ENCODE measurements around the gene PTPRR. TPM values are rescaled to one million over a fixed set of nuclear protein-coding genes. Genes with fewer than 3 reads are reported as not detected.

PTPRR gene
- total RNA-seq, 4 donors from 2014 or later = 0.57 to 2.1 (median 0.84) TPM

- intact Hi-C loops (cut with DNase I) = loop anchor here (5.0 kb wide), 1 partner anchor 839 kb away; no protein-coding TSS in a partner anchor
- H3K27ac ChIP-seq (replicated peaks in 1 of 4) = peak overlapping the region in 2 of 4 donors; percentile 38 to 47
- DNase-seq (ENCODE audit: extremely low spot score) = no peak
- H3K9me3 ChIP-seq = no peaks in the 10 kb centered on the region
- H3K4me3 ChIP-seq = no peak overlapping the region
- WGBS = 65% methylated on average over 3 of the region's 3 CpGs
- H3K36me3 ChIP-seq = no peaks in the 10 kb centered on the region
- peaks cover 0 to 12% (median 0%) of the 10 kb centered on the region in 4 donors for H3K27me3 ChIP-seq
- H3K4me1 ChIP-seq = peaks cover 0 to 11% (median 1%) of the 10 kb centered on the region in 4 donors
- TF ChIP-seq CTCF (IDR thresholded peaks at IDR 0.05) = no peak
Measured at GRCh38 chr12:70721216-70721615, 199.3 kb downstream of the PTPRR start.

GRCh38 chr12:70719672-70720420 is 200.7 kb downstream of the PTPRR start:
- WGBS = 35% methylated on average over 19 of the region's 19 CpGs
- Histone ChIP-seq H3K4me3 (peak overlapping the region; percentile 22 to 26 (median 24)), H3K36me3 (no peaks in the 10 kb centered on the region), H3K27ac (replicated peaks in 1 of 4) (peak overlapping the region; percentile 4 to 51 (median 31)), H3K9me3 (no peaks in the 10 kb centered on the region), H3K27me3 (peaks cover 0 to 17% (median 0%) of the 10 kb centered on the region in 4 donors), H3K4me1 (peaks cover 0 to 11% (median 1%) of the 10 kb centered on the region in 4 donors)
- no peak for DNase-seq (ENCODE audit: extremely low spot score)
- TF ChIP-seq EP300 (IDR thresholded peaks at IDR 0.05) (no peak), CTCF (IDR thresholded peaks at IDR 0.05) (peak; percentile 73 to 77 (median 73)), POLR2A (IDR thresholded peaks at IDR 0.05; ENCODE audit: low read depth) (no peak), POLR2AphosphoS5 (IDR thresholded peaks at IDR 0.05) (peak in 1 of 2 donors; percentile 13)
- intact Hi-C loops (cut with DNase I) = loop anchor here (5.0 kb wide), 2 partner anchors 128 to 838 kb away; no protein-coding TSS in a partner anchor

- Histone ChIP-seq H3K27ac (replicated peaks in 1 of 4) (peak overlapping the region; percentile 4 to 51 (median 31)), H3K4me1 (peaks cover 0 to 11% (median 1%) of the 10 kb centered on the region in 4 donors), H3K27me3 (peaks cover 0 to 17% (median 0%) of the 10 kb centered on the region in 4 donors), H3K9me3 (no peaks in the 10 kb centered on the region), H3K36me3 (no peaks in the 10 kb centered on the region), H3K4me3 (peak overlapping the region in 1 of 4 donors; percentile 24)
- intact Hi-C loops (cut with DNase I) = loop anchor here (5.0 kb wide), 1 partner anchor 127 kb away; no protein-coding TSS in a partner anchor
- WGBS = 71% methylated on average over 12 of the region's 12 CpGs
- DNase-seq (ENCODE audit: extremely low spot score) = no peak
- peak; percentile 5 to 23 for TF ChIP-seq POLR2AphosphoS5 (IDR thresholded peaks at IDR 0.05)
- TF ChIP-seq EP300 (IDR thresholded peaks at IDR 0.05) = no peak
- TF ChIP-seq CTCF (IDR thresholded peaks at IDR 0.05) = no peak
Measured at GRCh38 chr12:70719071-70719470, 201.5 kb downstream of the PTPRR start.

- WGBS = 49% methylated on average over 3 of the region's 3 CpGs
- Histone ChIP-seq H3K9me3 (no peaks in the 10 kb centered on the region), H3K4me1 (no peaks in the 10 kb centered on the region), H3K36me3 (no peaks in the 10 kb centered on the region), H3K4me3 (no peak overlapping the region), H3K27me3 (peaks cover 0 to 6% (median 0%) of the 10 kb centered on the region in 4 donors), H3K27ac (replicated peaks in 1 of 4) (no peak overlapping the region)
- intact Hi-C loops (cut with DNase I) = no loop called here
- DNase-seq (ENCODE audit: extremely low spot score) = no peak
- no peak for TF ChIP-seq EP300 (IDR thresholded peaks at IDR 0.05)
- TF ChIP-seq CTCF (IDR thresholded peaks at IDR 0.05) = no peak
- no peak for TF ChIP-seq POLR2AphosphoS5 (IDR thresholded peaks at IDR 0.05)
- no peak for TF ChIP-seq POLR2A (IDR thresholded peaks at IDR 0.05; ENCODE audit: low read depth)
Measured at GRCh38 chr12:70711831-70712230, 208.7 kb downstream of the PTPRR start.

Data from esophagus muscularis mucosa (tissue), 4 donors.